ENCODE results near the gene KCNK7. TPM values are rescaled to one million over a fixed set of nuclear protein-coding genes. Genes with fewer than 3 reads are reported as not detected.

Gene KCNK7
- total RNA-seq (2014; rRNA removed; shearing (Covaris generic)): 0.27 and 0.30 TPM in 2 replicates

GRCh38 chr11:65595543-65596281, at the start of gene KCNK7:
TSS of gene KCNK7 (minus strand) at chr11:65595800. CDS start at chr11:65595772, 28 bp downstream.

GRCh38 chr11:65637794-65638419, 42.3 kb upstream of the KCNK7 start, which contains the start of gene SIPA1:
TSS of gene SIPA1 (plus strand) at chr11:65638101. CDS start at chr11:65640922, 2,821 bp downstream.

GRCh38 chr11:65615229-65615949, 19.8 kb upstream of the KCNK7 start, which contains the start of gene PCNX3:
TSS of gene PCNX3 (plus strand) at chr11:65615776. CDS start at chr11:65616312, 536 bp downstream.

GRCh38 chr11:65575568-65576231, 19.9 kb downstream of the KCNK7 start, which contains the start of gene EHBP1L1:
TSS of gene EHBP1L1 (plus strand) at chr11:65576053. CDS start at chr11:65576303, 250 bp downstream.

GRCh38 chr11:65572356-65573051, 23.1 kb downstream of the KCNK7 start, which contains the start of gene FAM89B:
TSS of gene FAM89B (plus strand) at chr11:65572538. CDS start at chr11:65572670, 132 bp downstream.

GRCh38 chr11:65569973-65570918, 25.4 kb downstream of the KCNK7 start, which contains the start of gene ZNRD2:
TSS of gene ZNRD2 (plus strand) at chr11:65570477. CDS start at chr11:65570492, 15 bp downstream.

GRCh38 chr11:65558002-65558929, 37.3 kb downstream of the KCNK7 start, which contains the start of gene LTBP3:
TSS of gene LTBP3 (minus strand) at chr11:65558359. CDS start at chr11:65557959, 400 bp downstream.

Small RNAs within 50 kb of the gene (small RNA-seq; reads per million reads assigned to genes)
- gene AP001362.1 (not detected), gene MIR4690 (not detected)

Other genes with a start within 250 kb of the KCNK7 start
- 1.2 and 1.4 TPM in 2 replicates for gene TIGD3, start 241.0 kb downstream of the KCNK7 start, total RNA-seq (2014; rRNA removed; shearing (Covaris generic))
- gene SLC25A45, start 213.2 kb downstream of the KCNK7 start, total RNA-seq (2014; rRNA removed; shearing (Covaris generic)): 14.1 and 15.8 TPM in 2 replicates
- 76.8 and 79.3 TPM in 2 replicates for gene FRMD8, start 209.2 kb downstream of the KCNK7 start, total RNA-seq (2014; rRNA removed; shearing (Covaris generic))
- gene NEAT1, start 173.0 kb downstream of the KCNK7 start, total RNA-seq (2014; rRNA removed; shearing (Covaris generic)): 69.3 and 73.0 TPM in 2 replicates
- 2,655 and 2,827 TPM in 2 replicates for gene MALAT1, start 96.8 kb downstream of the KCNK7 start, total RNA-seq (2014; rRNA removed; shearing (Covaris generic))
- gene SCYL1, start 70.7 kb downstream of the KCNK7 start, total RNA-seq (2014; rRNA removed; shearing (Covaris generic)): 144 TPM in 2 replicates
- gene LTBP3, start 37.4 kb downstream of the KCNK7 start, total RNA-seq (2014; rRNA removed; shearing (Covaris generic)): 205 and 209 TPM in 2 replicates
- gene ZNRD2, start 25.3 kb downstream of the KCNK7 start, total RNA-seq (2014; rRNA removed; shearing (Covaris generic)): 93.6 and 98.5 TPM in 2 replicates
- gene FAM89B, start 23.3 kb downstream of the KCNK7 start, total RNA-seq (2014; rRNA removed; shearing (Covaris generic)): 43.3 and 48.4 TPM in 2 replicates
- 147 and 171 TPM in 2 replicates for gene EHBP1L1, start 19.7 kb downstream of the KCNK7 start, total RNA-seq (2014; rRNA removed; shearing (Covaris generic))
- gene MAP3K11, start 18.4 kb upstream of the KCNK7 start, total RNA-seq (2014; rRNA removed; shearing (Covaris generic)): 32.6 and 44.9 TPM in 2 replicates
- gene PCNX3, start 20.0 kb upstream of the KCNK7 start, total RNA-seq (2014; rRNA removed; shearing (Covaris generic)): 38.1 and 38.7 TPM in 2 replicates
- gene SIPA1, start 42.3 kb upstream of the KCNK7 start, total RNA-seq (2014; rRNA removed; shearing (Covaris generic)): 34.2 and 35.5 TPM in 2 replicates
- gene RELA, start 67.1 kb upstream of the KCNK7 start, total RNA-seq (2014; rRNA removed; shearing (Covaris generic)): 41.8 and 44.5 TPM in 2 replicates
- gene KAT5, start 116.5 kb upstream of the KCNK7 start, total RNA-seq (2014; rRNA removed; shearing (Covaris generic)): 84.3 and 89.4 TPM in 2 replicates
- gene RNASEH2C, start 125.0 kb upstream of the KCNK7 start, total RNA-seq (2014; rRNA removed; shearing (Covaris generic)): 115 and 149 TPM in 2 replicates
- gene AP5B1, start 185.2 kb upstream of the KCNK7 start, total RNA-seq (2014; rRNA removed; shearing (Covaris generic)): 23.7 and 24.5 TPM in 2 replicates
- gene OVOL1, start 191.3 kb upstream of the KCNK7 start, total RNA-seq (2014; rRNA removed; shearing (Covaris generic)): 0.11 TPM in 2 replicates
- gene SNX32, start 238.2 kb upstream of the KCNK7 start, total RNA-seq (2014; rRNA removed; shearing (Covaris generic)): 0.13 TPM in 1 of 2 replicates, not detected in the other

Data from A375 (cell line).